HEK293 (cell line): ENCODE data around the gene FGF12.

Source experiments
- AEBP2 ChIP-seq: fragments of 450-650 bp; formaldehyde crosslinking; IDR thresholded peaks from 2 replicates; pipeline ENCODE4 v1.5.1; 2016; ENCODE audit warnings: missing biosample characterization, missing genetic modification characterization, borderline replicate concordance
- CTCF ChIP-seq: fragments of 450-650 bp; formaldehyde crosslinking; IDR thresholded peaks from 2 replicates; pipeline ENCODE4 v1.5.1; 2016; ENCODE audit warnings: missing biosample characterization, missing genetic modification characterization
- SP2 ChIP-seq: fragments of 450-650 bp; formaldehyde crosslinking; IDR thresholded peaks from 2 replicates; pipeline ENCODE4 v1.5.1; 2016; ENCODE audit warnings: missing biosample characterization, missing genetic modification characterization
- ZNF140 ChIP-seq: fragments of 450-650 bp; formaldehyde crosslinking; IDR thresholded peaks from 2 replicates; pipeline ENCODE4 v1.5.1; 2016; ENCODE audit warnings: missing biosample characterization, missing genetic modification characterization
- ZNF146 ChIP-seq: fragments of 450-650 bp; formaldehyde crosslinking; IDR thresholded peaks from 2 replicates; pipeline ENCODE4 v1.5.1; 2016; ENCODE audit warnings: missing biosample characterization, missing genetic modification characterization

GRCh38 chr3:192747746-192748145, 20.4 kb upstream of the FGF12 start:
- TF ChIP-seq ZNF146 (tag by site-specific recombination) (no peak), CTCF (tag by site-specific recombination) (no peak), SP2 (tag by site-specific recombination) (no peak), AEBP2 (no peak), ZNF140 (tag by site-specific recombination) (no peak)
